Gastroesophageal sphincter (tissue), 4 donors: ENCODE measurements around the gene NLRP1. TPM values are rescaled to one million over a fixed set of nuclear protein-coding genes. Genes with fewer than 3 reads are reported as not detected.

Experiments used
- ATAC-seq: fragments of 150-250 bp; one replicate; pipeline ENCODE4 v1.9.1; 2016; ENCODE audit warnings: mild to moderate bottlenecking, moderate library complexity
- H3K27ac ChIP-seq, 4 donors: fragments of 200-600 bp; sonication (generic) in 3 of 4; 1 replicate in 3 of 4; 2 replicates in 1 of 4; pipeline ENCODE4 v1.5.1; 2016 to 2019
- H3K27me3 ChIP-seq: fragments of 200-600 bp; sonication (generic); one replicate; pipeline ENCODE4 v1.5.1; 2019
- H3K36me3 ChIP-seq, 2 donors: fragments of 200-600 bp; sonication (generic); one replicate each; pipeline ENCODE4 v1.5.1; 2019; ENCODE audit warnings: control low read depth in 1 of 2
- H3K4me1 ChIP-seq, 3 donors: fragments of 200-600 bp; sonication (generic); 1 replicate in 2 of 3; 2 replicates in 1 of 3; pipeline ENCODE4 v1.5.1; 2016 to 2019; ENCODE audit warnings: control low read depth in 2 of 3
- H3K4me3 ChIP-seq, 2 donors: fragments of 200-600 bp; sonication (generic); one replicate each; pipeline ENCODE4 v1.5.1; 2019; ENCODE audit warnings: mild to moderate bottlenecking in 1 of 2, moderate library complexity in 1 of 2
- H3K9me3 ChIP-seq, 3 donors: fragments of 200-600 bp; sonication (generic); one replicate each; pipeline ENCODE4 v1.5.1; 2017 to 2019; ENCODE audit warnings: control low read depth in 2 of 3
- EP300 ChIP-seq: sonication (generic); formaldehyde crosslinking; IDR thresholded peaks from one replicate; pipeline ENCODE4 v1.6.1; 2017; ENCODE audit warnings: antibody characterized with exemption, mild to moderate bottlenecking
- POLR2A ChIP-seq, 2 donors: fragments of 450-650 bp; IDR thresholded peaks; one replicate each; pipeline ENCODE4 v1.6.1; 2017; ENCODE audit warnings: antibody characterized with exemption in 2 of 2, mild to moderate bottlenecking in 2 of 2, moderate library complexity in 1 of 2
- POLR2AphosphoS5 ChIP-seq: sonication (generic); formaldehyde crosslinking; IDR thresholded peaks from one replicate; pipeline ENCODE4 v1.6.1; 2017; ENCODE audit warnings: antibody characterized with exemption
- WGBS, 2 donors: methylation state at CpG; one replicate each; pipeline ENCODE4 v1.1.5; 2018; ENCODE audit warnings: low coverage in 1 of 2; 5-methylcytosine and 5-hydroxymethylcytosine counted together
- total RNA-seq, 4 donors: library from RNA; depleted of rRNA; stranded (reverse); fragments of >200 nt; gene quantifications; one replicate each; pipeline ENCODE4 v1.1.0, GENCODE V29; 2016
- TF ChIP-seq, protein P1 (sequence below), 4 experiments: fragments of 200-600 bp in 2 of 4; fragments of 450-650 bp in 2 of 4; sonication (generic) in 1 of 4; IDR thresholded peaks; one replicate each; pipeline ENCODE4 v1.5.1; 2017 to 2019; ENCODE audit warnings: antibody characterized with exemption in 4 of 4, mild to moderate bottlenecking in 2 of 4, moderate library complexity in 2 of 4

NLRP1 gene
- total RNA-seq, 4 donors from 2014 or later = 8.2 to 26.0 (median 19.6) TPM

DNA sequence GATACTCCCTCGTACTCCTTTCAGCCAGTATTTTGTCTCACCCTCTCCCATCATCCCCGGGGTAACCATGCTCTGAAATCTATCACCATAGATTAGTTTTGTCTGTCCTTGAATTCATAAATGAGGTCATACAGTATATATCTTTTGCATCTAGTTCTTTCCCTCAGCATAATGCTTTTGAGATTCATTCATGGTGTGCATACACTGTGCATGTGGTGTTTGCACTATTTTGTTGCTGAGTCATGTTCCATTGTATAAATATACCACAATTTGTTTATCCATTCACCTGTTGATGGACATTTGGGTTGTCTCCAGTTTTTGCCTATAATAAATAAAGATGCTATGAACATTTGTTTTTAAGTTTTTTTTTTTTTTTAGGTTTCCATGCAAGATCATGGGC, 34.2 kb upstream of the NLRP1 start:
- no peaks in the 10 kb centered on the region for H3K9me3 ChIP-seq
- WGBS, 2 donors = 62 to 64% methylated on average over 2 of the region's 2 CpGs
- TF ChIP-seq POLR2A (IDR thresholded peaks at IDR 0.05) (no peak), POLR2AphosphoS5 (no peak), EP300 (no peak)
- TF ChIP-seq, protein P1, sequence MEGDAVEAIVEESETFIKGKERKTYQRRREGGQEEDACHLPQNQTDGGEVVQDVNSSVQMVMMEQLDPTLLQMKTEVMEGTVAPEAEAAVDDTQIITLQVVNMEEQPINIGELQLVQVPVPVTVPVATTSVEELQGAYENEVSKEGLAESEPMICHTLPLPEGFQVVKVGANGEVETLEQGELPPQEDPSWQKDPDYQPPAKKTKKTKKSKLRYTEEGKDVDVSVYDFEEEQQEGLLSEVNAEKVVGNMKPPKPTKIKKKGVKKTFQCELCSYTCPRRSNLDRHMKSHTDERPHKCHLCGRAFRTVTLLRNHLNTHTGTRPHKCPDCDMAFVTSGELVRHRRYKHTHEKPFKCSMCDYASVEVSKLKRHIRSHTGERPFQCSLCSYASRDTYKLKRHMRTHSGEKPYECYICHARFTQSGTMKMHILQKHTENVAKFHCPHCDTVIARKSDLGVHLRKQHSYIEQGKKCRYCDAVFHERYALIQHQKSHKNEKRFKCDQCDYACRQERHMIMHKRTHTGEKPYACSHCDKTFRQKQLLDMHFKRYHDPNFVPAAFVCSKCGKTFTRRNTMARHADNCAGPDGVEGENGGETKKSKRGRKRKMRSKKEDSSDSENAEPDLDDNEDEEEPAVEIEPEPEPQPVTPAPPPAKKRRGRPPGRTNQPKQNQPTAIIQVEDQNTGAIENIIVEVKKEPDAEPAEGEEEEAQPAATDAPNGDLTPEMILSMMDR (IDR thresholded peaks at IDR 0.05) = no peak

DNA sequence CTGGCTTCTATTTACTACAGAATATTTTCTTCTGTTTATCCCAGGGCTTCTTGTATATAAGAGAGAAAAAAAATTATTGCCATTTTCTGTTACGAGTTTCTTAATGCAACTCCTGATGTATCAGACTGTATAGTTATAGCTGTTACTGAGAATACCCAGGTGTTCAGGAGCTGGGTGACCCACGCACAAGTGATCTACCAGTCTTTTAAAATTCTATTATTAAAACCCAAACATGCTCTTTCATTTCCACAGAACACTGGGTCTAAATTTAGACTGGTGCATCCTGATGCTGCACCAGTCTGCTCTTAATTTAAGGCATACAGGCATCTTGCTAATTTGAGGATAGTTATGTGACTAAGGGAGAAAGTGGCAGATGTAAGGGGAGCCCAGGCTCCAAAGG, 31.2 kb upstream of the NLRP1 start:
- Histone ChIP-seq H3K36me3 (no peaks in the 10 kb centered on the region), H3K9me3 (no peaks in the 10 kb centered on the region), H3K4me1 (no peaks in the 10 kb centered on the region), H3K27ac (no peak overlapping the region), H3K27me3 (peaks cover 32% of the 10 kb centered on the region), H3K4me3 (no peak overlapping the region)
- TF ChIP-seq EP300 (no peak), POLR2A (IDR thresholded peaks at IDR 0.05) (no peak), POLR2AphosphoS5 (no peak)
- TF ChIP-seq, protein P1 (IDR thresholded peaks at IDR 0.05) = no peak
- WGBS, 2 donors = 40 to 67% methylated on average over 2 of the region's 2 CpGs
- ATAC-seq = no peak

More for the DNA sequence above, 34.2 kb upstream of the NLRP1 start:
- no peak for ATAC-seq
- H3K27ac ChIP-seq = no peak overlapping the region
- H3K36me3 ChIP-seq = no peaks in the 10 kb centered on the region
- no peaks in the 10 kb centered on the region for H3K4me1 ChIP-seq
- H3K27me3 ChIP-seq = peaks cover 56% of the 10 kb centered on the region
- H3K4me3 ChIP-seq = no peak overlapping the region

DNA sequence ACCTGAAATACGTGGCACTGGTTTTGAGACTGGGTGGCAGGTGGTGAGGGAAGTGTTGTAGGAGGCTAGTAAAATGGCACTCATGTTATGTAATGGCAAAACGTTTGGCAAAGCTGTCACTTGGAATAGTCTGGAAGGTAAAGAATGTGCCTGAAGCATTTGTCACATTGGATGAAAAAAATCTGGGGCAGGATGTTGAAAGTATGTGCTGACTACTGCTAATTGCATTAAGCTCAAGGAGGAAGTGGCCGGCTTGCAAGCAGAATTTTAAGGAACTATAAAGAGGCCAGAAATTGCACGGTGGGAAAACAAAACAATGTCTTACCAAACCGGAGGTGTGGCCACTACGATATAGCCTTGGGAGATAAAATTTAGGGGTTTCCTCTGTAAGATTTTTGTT, 26.6 kb upstream of the NLRP1 start:
- Histone ChIP-seq H3K9me3 (no peaks in the 10 kb centered on the region), H3K27ac (no peak overlapping the region), H3K4me1 (no peaks in the 10 kb centered on the region), H3K36me3 (no peaks in the 10 kb centered on the region), H3K27me3 (peaks cover 38% of the 10 kb centered on the region), H3K4me3 (no peak overlapping the region)
- TF ChIP-seq POLR2AphosphoS5 (no peak), POLR2A (IDR thresholded peaks at IDR 0.05) (no peak), EP300 (no peak)
- TF ChIP-seq, protein P1 (IDR thresholded peaks at IDR 0.05) = no peak
- WGBS, 2 donors = 47 to 51% methylated on average over 6 of the region's 6 CpGs
- ATAC-seq = no peak

DNA sequence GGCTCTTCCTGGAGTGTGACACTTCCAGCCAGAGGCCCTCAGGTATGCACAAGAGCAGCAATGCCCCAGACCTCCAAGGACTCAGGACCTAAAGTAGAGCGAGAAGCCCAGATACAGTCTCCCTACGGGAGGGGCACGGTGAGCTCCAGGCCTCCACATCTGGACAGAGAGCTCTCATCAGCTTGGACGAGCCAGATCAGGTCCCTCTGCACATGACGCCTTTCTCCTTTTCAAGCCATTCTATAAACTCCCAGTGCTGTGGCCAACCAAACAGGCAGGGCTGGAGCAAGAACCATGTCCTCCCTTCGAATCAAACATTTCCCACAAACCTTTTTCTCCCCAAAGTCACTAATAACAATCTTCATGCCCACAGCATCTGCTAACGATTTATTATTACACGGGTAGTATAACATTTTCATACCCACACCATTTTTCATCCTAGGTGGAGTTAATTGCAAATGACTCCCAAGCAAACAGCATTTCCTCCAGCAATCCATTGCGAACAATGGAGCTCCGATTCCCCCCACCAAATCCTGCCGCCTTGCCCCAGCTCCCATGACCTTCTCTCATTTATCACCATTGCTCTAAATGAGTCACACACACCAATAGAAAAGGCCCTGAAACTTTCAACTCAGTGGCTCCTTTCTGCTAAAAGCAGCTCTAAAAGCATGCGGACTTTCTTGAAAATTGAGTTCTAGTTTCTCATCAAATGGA, 24.2 kb upstream of the NLRP1 start:
- Histone ChIP-seq H3K36me3 (no peaks in the 10 kb centered on the region), H3K9me3 (peaks cover 0 to 10% (median 0%) of the 10 kb centered on the region in 3 donors), H3K4me3 (no peak overlapping the region), H3K4me1 (no peaks in the 10 kb centered on the region), H3K27ac (no peak overlapping the region), H3K27me3 (peaks cover 45% of the 10 kb centered on the region)
- ATAC-seq = no peak
- 47 to 52% methylated on average over 9 to 12 of the region's 12 CpGs for WGBS, 2 donors
- TF ChIP-seq EP300 = no peak
- no peak for TF ChIP-seq POLR2AphosphoS5
- TF ChIP-seq, protein P1 (IDR thresholded peaks at IDR 0.05) = no peak
- no peak for TF ChIP-seq POLR2A (IDR thresholded peaks at IDR 0.05)

DNA sequence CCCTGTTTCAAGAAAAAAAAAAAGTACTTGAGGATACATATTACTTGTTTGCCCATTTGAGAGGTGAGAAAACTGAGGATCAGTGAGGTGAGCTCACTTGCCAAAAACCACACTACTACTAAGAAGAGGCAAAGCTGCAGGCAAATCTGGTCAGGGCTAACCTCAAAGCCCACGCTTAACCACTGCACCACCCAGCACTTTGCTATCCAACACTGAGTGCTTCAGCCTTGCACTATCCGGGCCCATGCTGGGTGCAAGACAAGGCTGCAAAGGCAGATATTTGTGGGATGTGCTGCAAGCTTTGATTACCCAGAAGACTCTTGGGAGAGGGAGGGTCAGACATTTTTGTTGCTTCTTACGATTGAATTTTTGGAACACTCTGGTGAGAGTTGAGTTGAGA, 23.6 kb upstream of the NLRP1 start:
- no peak for TF ChIP-seq EP300
- TF ChIP-seq, protein P1 (IDR thresholded peaks at IDR 0.05) = no peak
- no peak for TF ChIP-seq POLR2A (IDR thresholded peaks at IDR 0.05)
- no peak for TF ChIP-seq POLR2AphosphoS5
- ATAC-seq = no peak
- H3K27me3 ChIP-seq = peaks cover 51% of the 10 kb centered on the region
- no peak overlapping the region for H3K27ac ChIP-seq
- no peak overlapping the region for H3K4me3 ChIP-seq
- no peaks in the 10 kb centered on the region for H3K4me1 ChIP-seq
- peaks cover 0 to 10% (median 0%) of the 10 kb centered on the region in 3 donors for H3K9me3 ChIP-seq
- no peaks in the 10 kb centered on the region for H3K36me3 ChIP-seq
- 54 to 90% methylated on average over 2 to 3 of the region's 3 CpGs for WGBS, 2 donors
